Testis (tissue), 2 donors: Measurements from ENCODE around the gene SYNM.

ENCODE experiments used
- CTCF ChIP-seq, 3 experiments: fragments of 450-650 bp in 2 of 3; fragments of 200-600 bp in 1 of 3; sonication (generic) in 1 of 3; IDR thresholded peaks; one replicate each; pipeline ENCODE4 v1.5.1; 2016 to 2019; ENCODE audit warnings: antibody characterized with exemption in 3 of 3, mild to moderate bottlenecking in 2 of 3, moderate library complexity in 1 of 3
- POLR2A ChIP-seq: fragments of 450-650 bp; IDR thresholded peaks from one replicate; pipeline ENCODE4 v1.6.1; 2017; ENCODE audit warnings: antibody characterized with exemption, mild to moderate bottlenecking, moderate library complexity

GRCh38 chr15:99143242-99143641, 38.4 kb downstream of the SYNM start:
- TF ChIP-seq CTCF (IDR thresholded peaks at IDR 0.05) (no peak), POLR2A (no peak)
